SK-N-SH treated with all-trans-retinoic acid at 6 μM for 48 hours (cell line): ENCODE measurements around the gene MKNK2.

Source experiments
- GLIS3 ChIP-seq: fragments of 250-450 bp; sonication (Bioruptor Pico); IDR thresholded peaks from 2 replicates; pipeline ENCODE4 v1.5.0; 2020; ENCODE audit warnings: mild to moderate bottlenecking, moderate library complexity
- ISL1 ChIP-seq: fragments of 250-450 bp; sonication (Bioruptor Pico); IDR thresholded peaks from 2 replicates; pipeline ENCODE4 v2.1.2; 2022; ENCODE audit warnings: mild to moderate bottlenecking, moderate library complexity
- POU6F1 ChIP-seq: fragments of 250-450 bp; sonication (Bioruptor Pico); IDR thresholded peaks from 2 replicates; pipeline ENCODE4 v1.8.0; 2021; ENCODE audit warnings: low read depth, mild to moderate bottlenecking, moderate library complexity, borderline replicate concordance
- RARB ChIP-seq: fragments of 250-450 bp; sonication (Bioruptor Pico); IDR thresholded peaks from 2 replicates; pipeline ENCODE4 v1.8.0; 2021; ENCODE audit warnings: mild to moderate bottlenecking, moderate library complexity
- TSHZ2 ChIP-seq: fragments of 250-450 bp; sonication (Bioruptor Pico); IDR thresholded peaks from 2 replicates; pipeline ENCODE4 v1.5.0; 2020; ENCODE audit warnings: mild to moderate bottlenecking, moderate library complexity
- ZFP30 ChIP-seq: fragments of 450-650 bp; formaldehyde crosslinking; IDR thresholded peaks from 2 replicates; pipeline ENCODE4 v1.5.0; 2022; ENCODE audit warnings: mild to moderate bottlenecking, moderate library complexity
- TF ChIP-seq, protein P1 (sequence below): fragments of 250-450 bp; sonication (Bioruptor Pico); IDR thresholded peaks from 2 replicates; pipeline ENCODE4 v1.8.0; 2020; ENCODE audit warnings: mild to moderate bottlenecking, moderate library complexity, borderline replicate concordance
- TF ChIP-seq, protein P2 (sequence below): fragments of 250-450 bp; sonication (Bioruptor Pico); IDR thresholded peaks from 2 replicates; pipeline ENCODE4 v1.5.1; 2021; ENCODE audit warnings: mild to moderate bottlenecking, moderate library complexity

DNA sequence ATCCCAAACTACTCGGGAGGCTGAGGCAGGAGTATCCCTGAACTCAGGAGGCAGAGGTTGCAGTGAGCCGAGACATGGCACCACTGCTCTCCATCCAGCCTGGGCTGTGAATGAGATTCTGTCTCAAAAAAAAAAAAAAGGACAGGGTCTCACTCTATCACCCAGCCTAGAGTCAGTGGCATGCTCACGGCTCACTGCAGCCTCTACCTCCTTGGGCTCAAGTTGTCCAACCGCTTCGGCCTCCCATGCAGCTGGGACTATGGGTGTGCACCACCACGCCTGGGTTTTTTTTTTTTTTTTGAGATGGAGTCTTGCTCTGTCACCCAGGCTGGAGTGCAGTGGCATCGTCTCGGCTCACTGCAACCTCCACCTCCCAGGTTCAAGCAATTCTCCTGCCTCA, 14.6 kb downstream of the MKNK2 start:
- no peak for TF ChIP-seq GLIS3 (CRISPR knock-in tag)
- TF ChIP-seq POU6F1 (CRISPR knock-in tag): no peak
- TF ChIP-seq ZFP30 (CRISPR knock-in tag): no peak
- TF ChIP-seq, protein P1, sequence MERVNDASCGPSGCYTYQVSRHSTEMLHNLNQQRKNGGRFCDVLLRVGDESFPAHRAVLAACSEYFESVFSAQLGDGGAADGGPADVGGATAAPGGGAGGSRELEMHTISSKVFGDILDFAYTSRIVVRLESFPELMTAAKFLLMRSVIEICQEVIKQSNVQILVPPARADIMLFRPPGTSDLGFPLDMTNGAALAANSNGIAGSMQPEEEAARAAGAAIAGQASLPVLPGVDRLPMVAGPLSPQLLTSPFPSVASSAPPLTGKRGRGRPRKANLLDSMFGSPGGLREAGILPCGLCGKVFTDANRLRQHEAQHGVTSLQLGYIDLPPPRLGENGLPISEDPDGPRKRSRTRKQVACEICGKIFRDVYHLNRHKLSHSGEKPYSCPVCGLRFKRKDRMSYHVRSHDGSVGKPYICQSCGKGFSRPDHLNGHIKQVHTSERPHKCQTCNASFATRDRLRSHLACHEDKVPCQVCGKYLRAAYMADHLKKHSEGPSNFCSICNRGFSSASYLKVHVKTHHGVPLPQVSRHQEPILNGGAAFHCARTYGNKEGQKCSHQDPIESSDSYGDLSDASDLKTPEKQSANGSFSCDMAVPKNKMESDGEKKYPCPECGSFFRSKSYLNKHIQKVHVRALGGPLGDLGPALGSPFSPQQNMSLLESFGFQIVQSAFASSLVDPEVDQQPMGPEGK (CRISPR knock-in tag): no peak
- no peak for TF ChIP-seq ISL1 (CRISPR knock-in tag)
- no peak for TF ChIP-seq TSHZ2 (CRISPR knock-in tag)
- TF ChIP-seq RARB (CRISPR knock-in tag): no peak
- TF ChIP-seq, protein P2, sequence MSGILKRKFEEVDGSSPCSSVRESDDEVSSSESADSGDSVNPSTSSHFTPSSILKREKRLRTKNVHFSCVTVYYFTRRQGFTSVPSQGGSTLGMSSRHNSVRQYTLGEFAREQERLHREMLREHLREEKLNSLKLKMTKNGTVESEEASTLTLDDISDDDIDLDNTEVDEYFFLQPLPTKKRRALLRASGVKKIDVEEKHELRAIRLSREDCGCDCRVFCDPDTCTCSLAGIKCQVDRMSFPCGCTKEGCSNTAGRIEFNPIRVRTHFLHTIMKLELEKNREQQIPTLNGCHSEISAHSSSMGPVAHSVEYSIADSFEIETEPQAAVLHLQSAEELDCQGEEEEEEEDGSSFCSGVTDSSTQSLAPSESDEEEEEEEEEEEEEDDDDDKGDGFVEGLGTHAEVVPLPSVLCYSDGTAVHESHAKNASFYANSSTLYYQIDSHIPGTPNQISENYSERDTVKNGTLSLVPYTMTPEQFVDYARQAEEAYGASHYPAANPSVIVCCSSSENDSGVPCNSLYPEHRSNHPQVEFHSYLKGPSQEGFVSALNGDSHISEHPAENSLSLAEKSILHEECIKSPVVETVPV (CRISPR knock-in tag): no peak
